GM18907 (cell line): Measurements from ENCODE around the gene GREB1.

Experiments
- ATAC-seq: cut with Tn5 transposase; IDR thresholded peaks from one replicate; pipeline ENCODE4 v1.9.1; 2021; ENCODE audit warnings: mild to moderate bottlenecking, moderate library complexity; ENCODE audit not compliant: unreplicated experiment

Gene GREB1

GRCh38 chr2:11559066-11559785, 25.4 kb downstream of the GREB1 start:
- ATAC-seq, result no peak

- ATAC-seq, result no peak
Observed at GRCh38 chr2:11559786-11560155, 25.9 kb downstream of the GREB1 start.

DNA sequence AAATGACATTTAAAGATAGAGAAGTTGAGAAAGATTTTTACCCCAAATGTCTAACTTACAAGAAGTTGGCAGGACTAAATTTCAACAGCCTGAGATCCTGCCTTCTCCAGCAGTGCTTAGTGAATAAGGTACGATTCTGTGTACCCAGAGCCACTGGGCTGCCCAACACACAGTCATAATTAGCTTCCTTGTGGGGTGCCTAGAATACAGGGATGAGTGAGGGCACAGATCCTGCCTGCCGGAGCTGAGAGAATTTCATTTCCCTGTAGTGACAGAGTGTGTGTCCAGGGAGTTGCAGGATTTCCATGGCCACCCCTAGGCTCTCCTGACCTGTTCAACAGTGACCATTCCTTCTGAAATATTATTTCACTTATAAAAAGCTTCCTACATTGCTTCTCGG, 27.0 kb downstream of the GREB1 start:
- no peak for ATAC-seq

- no peak for ATAC-seq
Observed at GRCh38 chr2:11562011-11562410, 28.2 kb downstream of the GREB1 start.

DNA sequence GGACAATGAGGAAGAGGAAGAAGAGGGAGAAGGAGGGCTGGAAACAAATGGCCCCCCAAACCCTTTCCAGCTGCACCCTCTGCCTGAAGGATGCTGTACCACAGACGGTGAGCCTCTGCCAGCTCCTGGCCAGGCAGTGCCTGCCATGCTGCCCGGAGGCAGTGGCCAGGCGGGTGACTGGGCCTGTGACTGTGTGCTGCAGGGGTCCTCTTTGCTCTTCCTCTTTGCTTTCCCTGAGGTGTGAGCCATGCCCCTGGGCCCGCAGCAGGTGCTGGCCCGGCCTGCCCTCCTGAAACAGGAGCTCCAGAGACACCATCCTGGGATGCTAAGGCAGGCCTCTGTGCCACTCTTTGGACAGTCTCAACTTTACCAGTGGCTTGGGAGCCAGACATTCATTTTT, 28.6 kb downstream of the GREB1 start:
- ATAC-seq, result no peak

DNA sequence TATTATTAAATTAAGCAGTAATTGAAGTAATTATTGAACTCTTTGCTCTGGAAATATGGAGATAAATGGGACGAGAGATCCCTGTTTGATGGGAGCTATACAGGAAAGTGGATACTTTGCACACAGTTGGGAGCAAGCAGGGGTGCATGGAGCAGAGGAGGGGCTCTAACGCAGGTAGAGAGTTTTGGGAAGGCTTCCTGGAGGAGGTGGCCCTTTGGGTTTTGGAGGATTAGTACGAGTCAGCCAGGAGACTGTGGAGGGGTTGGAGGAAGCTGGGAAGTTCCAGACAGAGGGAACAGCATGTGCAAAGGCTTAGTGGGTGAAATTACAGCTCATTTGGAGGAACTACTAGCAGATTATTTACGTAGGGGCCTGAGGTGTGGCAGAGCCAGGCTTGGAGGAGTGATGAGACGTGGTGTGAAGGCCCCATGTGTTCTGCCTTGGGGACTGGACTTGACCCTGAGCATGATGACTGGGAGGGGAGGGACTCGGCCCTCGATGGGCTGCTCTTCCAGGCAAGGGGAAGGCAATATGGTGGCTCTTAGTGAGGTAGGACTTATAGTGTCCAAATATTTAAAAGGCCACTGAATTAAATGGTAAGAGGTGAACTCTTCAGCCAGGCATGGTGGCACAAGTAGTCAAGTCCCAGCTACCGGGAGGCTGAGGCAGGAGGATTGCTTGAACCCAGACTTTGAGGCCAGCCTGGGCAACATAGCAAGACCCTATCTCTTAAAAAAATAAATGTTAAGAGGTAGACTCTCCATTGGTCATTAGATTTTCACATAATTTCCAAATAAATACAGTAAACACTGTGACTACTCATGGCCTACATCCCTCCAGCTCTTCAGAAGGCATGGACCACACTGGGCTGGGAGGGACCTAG, 30.2 kb downstream of the GREB1 start:
- no peak for ATAC-seq

DNA sequence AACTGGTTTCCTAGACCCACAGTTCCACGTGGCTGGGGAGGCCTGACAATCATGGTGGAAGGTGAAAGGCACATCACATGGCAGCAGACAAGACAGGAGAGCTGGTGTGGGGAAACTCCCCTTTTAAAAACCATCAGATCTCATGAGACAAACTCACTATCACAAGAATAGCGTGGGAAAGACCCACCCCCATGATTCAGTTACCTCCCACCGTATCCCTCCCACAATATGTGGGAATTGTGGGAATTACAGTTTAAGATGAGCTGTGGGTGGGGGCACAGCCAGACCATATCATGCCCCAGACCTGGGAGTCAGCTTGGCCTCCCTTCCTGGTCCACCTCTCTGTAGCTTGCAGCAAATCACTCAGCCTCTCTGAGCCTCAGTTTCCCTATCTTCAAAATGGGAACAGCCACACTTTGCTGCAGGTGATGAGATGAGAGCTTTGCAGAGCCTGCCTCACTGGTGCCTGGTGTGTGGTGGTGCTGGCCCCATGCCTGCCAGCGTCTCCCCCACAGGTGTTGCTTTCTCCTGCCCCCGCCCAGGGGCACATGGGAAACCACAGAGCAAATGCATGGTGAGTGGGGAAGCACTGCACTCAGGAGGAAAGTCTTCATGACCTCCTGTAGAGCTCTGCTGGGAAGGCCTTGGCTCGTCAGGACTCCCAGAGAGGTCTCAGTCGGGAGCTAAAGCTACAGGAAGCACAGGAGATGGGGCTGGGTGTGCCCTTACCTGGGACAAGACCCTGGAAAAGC, 31.1 kb downstream of the GREB1 start:
- no peak for ATAC-seq

DNA sequence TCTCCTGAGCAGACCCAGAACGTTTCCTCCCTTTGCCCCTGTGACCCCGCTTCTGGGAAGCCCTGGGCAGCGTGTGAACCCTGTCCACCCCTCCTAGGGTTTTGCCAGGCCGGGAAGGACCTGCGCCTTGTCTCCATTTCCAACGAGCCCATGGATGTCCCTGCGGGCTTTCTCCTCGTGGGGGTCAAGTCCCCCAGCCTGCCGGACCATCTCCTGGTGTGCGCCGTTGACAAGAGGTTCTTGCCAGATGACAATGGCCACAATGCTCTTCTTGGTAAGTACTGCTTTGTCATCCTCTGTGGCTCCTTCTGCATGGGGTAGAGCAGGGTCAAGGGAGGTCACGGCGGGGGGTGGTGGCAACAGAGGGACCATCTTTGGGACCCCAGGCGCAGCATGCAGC, 32.5 kb downstream of the GREB1 start:
- ATAC-seq, result no peak

- no peak for ATAC-seq
Observed at GRCh38 chr2:11567631-11568031, 33.8 kb downstream of the GREB1 start.

GRCh38 chr2:11568436-11568835, 34.6 kb downstream of the GREB1 start:
- ATAC-seq, result no peak

DNA sequence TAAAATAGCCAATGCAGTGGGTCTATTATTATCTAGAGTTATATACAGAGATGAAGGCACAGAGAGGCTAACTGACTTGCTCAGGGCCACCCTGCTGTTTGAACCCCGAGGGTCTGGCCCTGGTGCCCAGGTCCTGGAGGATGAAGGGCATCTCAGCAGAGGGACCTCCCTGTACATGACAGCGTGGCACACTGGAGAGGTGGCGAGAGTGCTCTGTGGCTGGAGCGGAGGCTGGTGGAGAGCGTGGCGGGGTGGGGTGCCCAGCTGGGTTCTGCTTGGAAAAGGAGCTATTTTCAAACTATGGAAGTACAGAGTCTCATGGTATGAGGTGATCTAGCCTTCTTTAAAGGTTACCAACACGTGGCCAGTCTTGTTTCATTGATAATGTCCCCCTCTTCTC, 35.8 kb downstream of the GREB1 start:
- ATAC-seq, result no peak

DNA sequence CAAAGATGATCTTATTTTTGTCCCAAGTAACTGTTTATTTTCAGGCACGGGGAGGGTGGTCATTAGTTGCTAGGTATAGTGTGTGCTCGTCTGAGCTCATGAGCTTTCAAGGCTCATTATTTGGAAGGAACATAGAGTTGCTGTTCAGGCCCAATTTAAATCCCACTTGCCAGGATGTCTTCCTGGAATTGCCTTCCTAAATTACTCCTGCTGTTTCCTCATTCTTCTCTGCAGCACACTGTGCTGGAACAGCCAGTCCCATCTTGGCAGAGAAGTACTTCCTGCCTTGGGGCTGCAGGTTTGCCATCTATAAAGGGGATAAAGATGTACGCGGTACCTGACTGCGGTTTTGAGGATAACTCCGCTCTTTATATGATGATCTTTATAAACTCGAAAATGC, 37.3 kb downstream of the GREB1 start:
- ATAC-seq, result no peak

DNA sequence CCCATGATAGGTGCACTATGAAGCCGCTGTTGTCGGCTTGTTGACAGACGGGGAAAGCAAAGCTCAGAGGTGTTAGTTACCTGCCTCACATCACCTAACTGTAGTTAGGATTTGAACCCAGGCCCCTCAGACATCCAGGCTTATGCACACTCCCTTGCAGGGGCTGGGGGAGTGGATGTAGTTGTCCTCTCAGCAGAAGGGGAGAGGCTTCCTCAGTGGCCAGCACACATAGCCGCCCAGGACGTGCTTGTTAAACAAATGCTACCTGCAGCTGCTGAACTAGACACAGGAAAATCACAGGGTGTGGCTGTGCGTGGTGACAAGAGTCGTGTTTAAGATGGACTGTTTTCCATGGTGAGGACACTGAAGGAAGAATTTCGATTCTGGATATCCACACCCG, 39.2 kb downstream of the GREB1 start:
- no peak for ATAC-seq

GRCh38 chr2:11573418-11574175, 39.8 kb downstream of the GREB1 start:
- no peak for ATAC-seq

DNA sequence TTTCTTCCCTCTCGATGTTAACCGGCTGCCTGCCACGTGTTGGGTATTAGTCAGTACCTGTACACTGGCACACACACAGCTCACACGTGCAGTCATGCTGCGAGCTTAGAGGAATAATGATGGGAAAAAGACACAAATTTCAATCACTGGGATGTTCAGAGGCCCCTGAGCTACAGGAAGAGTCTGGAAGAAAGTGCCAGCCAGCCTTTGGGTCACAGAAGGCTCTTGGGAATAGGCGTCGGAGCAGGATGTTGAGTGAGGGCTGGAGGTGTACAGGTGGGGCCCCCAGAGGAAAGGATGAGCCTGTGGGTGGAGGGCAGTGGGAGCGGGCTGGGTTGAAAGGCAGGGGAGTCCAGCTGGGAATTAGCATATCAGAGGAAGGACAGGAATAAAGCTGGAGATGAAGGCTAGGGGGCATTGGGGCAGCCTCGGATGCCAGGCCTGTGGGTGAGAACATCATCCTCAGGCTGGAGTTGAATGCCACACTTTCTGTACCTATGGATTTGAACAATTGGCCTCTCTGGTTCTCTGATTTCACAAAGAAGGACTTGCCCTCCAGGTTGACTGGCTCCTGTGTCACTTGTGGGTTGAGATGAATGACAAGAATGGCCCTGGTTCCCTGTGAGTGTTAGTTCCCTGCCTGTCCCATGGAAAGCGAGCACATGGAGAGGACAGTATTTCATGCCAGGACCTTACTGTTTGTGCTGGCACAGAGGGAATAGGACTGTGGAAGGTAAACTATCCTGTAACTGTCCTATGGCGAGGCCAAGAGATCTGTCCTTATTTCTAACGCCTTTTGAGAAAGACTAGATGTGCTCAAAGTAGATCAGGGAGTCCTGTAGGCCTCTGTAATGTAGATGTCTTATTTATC, 40.6 kb downstream of the GREB1 start:
- no peak for ATAC-seq

DNA sequence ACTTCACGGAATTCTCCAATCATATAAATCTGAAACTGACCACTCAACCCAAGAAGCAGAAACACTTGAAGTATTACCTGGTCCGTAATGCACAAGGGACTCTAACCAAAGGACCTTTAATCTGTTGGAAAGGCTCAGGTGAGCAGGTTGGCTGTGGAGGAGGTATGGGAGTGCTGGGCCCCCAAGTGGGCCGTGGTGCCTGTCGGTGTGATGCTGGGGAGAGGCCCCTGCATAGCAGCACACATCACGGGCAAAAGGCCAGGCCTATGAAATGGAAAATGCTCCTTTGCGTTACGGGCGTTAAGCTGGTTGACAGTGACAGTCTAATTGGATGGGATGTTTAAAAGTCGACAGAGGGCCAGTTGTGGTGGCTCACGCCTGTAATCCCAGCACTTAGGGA, 42.6 kb downstream of the GREB1 start:
- no peak for ATAC-seq

- no peak for ATAC-seq
Observed at GRCh38 chr2:11577101-11577883, 43.4 kb downstream of the GREB1 start.

- ATAC-seq, result no peak
Observed at GRCh38 chr2:11578081-11578948, 44.5 kb downstream of the GREB1 start.
